Fibroblast of skin of back (primary cell): ENCODE data around the gene BPIFB1.

Source experiments
- DNase-seq: peaks from one replicate; pipeline ENCODE4 v3.0.0-alpha.2; 2013

BPIFB1 gene

DNA sequence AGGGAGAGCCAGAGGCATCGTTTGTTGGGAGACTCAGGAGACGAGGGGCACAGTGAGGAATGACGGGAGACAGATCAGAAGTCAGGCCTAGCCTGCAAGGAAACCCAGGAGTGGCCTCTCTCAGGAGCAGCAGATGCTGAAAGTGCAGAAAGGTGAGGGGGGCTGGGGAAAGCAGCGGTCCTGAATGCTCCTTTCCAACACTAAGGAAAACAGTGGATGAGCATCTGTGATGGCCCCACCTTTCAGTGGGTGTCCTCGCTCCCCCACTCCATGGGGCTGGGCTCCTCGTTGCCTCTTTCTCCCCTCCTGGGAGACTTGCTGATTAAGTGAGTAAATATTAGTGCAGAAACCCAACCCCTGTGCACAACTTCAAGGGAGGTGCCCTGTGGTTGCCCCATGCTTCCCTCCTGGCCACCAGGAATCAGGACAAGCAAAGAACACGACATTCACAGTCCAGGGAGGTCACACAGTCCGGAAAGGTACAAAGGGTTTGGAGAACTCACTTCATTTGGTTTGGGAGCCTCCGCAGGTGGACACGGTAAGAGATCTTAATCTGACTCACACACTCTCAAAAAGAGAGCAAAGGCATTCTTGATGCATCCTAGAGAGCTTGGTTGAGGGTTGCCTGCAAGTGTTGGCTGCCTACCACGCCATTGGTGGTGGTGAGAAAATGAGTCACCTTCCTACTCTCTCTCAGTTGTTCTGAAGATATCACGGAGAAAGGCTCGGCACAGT lies 9.7 kb upstream of the BPIFB1 start:
- no peak for DNase-seq

DNA sequence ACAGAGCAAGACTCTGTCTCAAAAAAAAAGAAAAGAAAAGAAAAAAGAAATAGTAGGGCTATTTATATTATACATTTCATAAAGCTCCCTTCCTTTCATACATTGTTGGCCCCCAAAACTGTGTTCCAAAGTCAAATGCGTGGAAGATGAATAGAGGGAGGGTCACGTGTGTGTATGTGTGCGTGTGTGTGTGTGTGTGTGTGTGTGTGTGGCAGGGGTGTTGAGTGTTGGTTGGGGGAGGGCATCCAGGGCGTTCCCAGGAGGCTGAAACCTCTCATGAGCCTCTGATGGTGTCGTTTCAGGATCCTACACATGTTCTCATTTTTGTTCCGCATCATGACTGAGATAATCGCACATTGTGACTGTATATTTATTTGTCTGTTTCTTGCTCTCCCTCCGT lies 7.8 kb upstream of the BPIFB1 start:
- no peak for DNase-seq

DNA sequence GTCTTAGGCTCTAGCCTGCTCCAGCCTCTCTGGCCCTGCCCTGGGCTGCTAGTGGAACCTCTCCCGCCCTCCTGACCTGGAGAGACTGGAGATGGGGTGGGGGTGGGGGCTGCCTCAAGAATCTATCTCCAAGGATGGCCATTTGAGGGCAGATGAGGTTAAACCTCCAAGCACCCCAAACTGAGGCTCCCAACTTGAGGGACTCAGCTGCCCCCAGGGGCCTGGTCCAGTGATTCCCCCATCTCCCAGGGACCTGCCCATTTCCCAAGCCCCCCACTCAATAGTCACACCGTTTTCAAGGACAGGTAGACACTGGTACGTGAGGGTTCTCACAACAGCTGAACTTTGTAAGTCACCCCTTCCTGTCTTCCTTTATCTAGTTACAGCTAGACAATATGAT lies 7.1 kb upstream of the BPIFB1 start:
- no peak for DNase-seq

DNA sequence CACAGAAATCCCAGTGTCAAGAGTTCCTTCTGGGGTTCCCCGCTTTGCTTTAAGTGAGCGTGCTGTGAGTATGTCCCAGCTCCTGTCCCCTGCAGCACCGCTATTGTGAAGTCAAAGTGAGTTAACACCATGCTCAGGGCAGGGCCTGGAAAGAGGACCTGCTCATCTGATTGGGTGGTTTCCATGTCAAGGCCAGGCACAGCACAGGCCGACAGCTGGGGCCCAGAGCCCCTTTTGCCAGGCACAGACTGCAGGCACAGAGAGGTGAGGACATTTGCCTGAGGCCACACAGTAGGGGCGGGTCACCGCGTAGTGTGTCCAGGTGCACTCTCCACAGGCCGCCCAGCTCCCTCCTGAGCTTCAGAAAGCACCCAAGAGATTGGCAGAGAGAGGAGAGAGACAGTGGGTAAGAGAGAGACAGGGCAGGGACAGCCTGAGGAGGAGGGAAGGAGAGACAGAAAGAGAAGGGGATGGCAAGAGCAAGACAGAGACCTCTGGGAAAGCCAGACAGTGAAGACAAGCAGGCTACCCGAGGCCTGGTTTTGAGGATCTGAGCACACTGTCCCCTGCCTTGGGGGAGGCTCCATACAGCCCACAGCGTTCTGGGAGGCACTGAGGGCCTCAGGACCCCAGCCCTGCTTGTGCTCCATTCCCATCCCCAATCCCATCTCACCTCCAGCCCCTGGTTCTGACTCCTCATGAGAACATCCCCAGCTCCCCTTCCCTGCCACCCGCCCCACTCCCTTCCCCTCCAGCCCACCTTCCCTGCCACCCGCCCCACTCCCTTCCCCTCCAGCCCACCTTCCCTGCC lies 6.5 kb upstream of the BPIFB1 start:
- DNase-seq: no peak

DNA sequence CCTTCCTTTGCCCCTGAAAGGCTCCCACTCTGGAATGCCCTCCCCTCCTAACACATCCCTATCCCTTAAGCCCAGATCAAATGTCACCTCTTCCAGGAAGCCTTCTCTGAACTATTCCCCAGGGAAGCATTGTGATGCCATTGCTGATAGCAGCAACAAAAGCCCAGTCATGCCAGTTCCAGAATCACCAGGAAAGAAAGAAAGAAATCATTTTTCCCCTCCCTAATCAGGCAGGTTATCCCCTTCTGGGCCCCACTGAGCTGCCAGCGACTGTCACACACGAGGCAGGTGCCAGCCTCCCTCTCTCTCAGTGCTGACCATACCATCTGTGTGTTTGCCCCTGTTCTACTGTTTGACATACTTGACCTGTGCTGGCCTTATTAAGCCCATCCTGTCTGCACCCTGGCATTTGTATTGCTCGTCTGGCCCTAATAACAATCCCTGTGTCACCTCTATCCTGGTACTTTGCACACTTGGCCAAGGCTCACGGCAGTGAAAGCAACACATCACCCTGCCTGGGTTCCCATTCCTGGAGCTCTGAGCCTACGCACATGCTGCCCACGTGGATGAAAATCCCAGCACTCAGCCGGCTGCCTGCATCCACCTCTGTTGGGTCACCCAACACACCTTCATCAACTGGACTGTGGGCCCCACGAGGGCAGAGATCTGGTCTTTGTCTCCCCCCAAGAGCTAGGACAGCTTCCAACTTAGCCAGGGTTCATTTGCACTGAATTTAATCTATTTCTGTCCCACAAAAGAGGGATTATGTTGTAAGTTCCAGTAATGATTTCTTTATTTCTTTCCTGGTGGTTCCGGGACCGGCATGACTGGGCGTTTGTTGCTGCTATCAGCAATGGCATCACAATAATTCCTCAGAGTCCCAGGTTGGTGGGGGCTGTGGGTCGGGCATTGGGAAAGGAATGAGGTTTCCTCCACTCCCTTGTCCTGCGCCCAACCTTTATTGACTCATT lies 5.3 kb upstream of the BPIFB1 start:
- DNase-seq: no peak

DNA sequence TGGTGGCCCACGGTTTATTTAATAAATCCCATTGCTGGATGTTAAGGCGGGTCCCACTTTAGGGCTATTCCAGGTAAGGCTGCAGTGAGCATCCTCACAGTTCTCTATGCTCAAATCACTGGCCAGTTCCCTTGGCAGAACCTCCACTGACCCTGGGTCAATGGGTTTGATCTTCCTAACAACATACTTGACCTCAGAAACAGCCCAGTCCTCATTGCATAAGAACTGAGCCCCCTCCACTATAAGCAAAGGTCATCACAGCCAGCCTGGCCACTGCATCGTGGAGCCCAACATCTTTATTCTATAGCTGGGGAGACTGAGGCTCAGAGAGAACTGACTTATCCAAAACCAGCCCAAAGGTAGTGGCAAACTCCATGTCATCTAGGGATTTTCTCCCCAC lies 4.3 kb upstream of the BPIFB1 start:
- DNase-seq: no peak

DNA sequence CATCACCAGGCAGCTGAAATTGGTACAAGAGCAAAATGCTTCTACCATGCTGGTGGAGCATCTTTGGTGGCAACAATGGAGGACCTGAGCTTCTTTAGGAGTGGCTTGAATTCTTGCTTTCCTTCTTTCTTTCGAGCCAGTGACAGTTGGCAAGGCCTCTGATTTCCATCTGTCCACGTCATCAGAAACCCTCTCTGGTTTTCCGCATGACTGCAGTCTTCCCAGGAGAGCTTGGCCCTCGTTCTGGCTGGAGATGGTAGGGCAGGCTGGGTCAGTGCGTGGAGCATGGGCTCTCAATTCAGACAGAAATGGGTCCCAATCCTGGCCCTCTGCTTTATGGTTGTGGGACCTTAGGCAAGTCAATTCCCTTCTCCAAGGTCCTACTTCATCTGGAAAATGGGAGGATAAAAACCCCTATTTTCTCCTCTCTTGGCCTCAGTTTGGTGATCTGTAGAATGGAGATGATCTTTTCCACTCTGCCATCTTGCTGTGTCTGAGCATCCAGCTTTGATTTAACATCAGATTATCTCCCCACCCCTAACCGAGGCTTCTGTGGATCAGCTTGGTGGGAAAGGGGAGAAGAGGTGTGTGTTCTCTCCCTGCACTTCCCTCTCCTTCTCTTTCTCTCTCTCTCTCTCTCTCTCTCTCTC lies 3.6 kb upstream of the BPIFB1 start:
- DNase-seq: no peak

DNA sequence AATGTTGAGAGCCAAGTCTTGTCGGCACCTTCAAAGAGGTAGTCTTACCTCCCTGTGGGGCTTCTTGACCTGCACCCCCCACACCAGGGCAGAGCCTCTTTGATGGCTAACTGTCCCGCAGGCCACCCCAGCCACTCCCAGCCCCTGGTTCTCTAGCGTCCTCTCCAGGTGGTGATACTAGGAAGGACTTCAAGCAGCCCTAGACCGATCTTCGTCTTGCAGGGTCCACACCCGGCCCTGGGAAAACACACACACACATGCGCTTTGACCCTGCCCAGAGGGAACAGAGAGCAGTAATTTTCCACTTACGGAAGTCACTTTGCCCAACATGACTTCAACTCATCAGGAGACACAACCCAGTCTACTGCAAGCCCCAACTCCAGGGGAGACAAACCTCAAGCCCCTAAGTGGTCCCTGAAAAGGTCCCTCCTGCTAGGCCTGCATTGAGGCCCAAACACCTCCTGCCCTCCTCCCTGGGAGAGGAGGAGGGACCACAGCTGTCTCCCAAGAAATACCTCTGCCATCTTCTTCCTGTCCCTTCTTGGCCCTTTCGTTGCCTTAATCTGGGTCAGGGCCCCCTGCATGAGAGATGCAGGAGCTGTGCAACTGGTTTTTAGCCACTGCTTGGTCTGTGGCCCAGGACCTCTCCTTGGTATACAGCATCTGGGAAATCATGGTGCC lies 2.9 kb upstream of the BPIFB1 start:
- DNase-seq: no peak

DNA sequence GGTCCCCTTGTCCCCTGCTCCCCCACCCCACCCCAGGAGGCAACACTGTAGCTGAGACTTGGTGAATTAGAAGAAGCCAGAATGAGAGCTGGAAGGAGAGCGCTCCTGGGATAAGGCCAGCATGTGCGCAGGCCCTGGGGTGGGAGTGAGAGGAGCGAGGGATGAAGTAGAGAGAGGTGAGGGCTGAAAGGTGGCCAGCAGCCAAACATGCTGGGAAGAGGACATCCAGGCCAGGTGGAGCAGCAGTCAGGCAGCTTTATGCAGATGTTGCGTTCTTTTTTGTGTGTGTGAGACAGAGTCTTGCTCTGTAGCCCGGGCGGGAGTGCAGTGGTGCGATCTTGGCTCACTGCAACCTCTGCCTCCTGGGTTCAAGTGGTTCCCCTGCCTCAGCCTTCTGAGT lies 2.2 kb upstream of the BPIFB1 start:
- no peak for DNase-seq

DNA sequence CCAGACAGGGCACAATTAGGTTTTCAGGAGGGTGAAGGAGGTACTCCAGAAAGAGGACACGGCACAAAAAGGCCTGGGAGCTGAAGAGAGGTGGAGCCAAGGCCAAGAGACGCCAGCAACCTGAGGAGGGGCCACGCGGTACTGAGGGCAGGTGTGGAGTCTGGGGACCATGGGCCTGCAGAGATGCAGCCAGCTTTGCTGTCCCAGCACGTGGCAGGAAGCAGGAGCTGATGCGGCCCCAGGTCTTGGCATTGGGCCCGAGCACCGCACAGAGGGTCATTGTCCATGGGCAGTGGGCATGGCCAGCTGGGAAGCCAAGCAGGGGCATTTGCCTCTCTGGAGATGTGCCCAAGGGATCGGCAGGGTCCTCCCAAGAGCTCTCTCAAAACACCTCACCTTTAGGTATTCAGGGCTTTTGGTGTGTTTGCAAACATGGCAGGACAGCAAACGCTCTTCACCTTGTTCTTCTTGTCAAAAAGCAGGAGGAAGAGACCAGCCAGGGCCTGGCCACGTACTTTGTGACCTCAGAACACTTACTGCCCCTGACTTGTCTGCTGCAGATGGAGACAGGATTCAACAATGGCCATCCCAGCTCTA lies 1.4 kb upstream of the BPIFB1 start:
- no peak for DNase-seq

DNA sequence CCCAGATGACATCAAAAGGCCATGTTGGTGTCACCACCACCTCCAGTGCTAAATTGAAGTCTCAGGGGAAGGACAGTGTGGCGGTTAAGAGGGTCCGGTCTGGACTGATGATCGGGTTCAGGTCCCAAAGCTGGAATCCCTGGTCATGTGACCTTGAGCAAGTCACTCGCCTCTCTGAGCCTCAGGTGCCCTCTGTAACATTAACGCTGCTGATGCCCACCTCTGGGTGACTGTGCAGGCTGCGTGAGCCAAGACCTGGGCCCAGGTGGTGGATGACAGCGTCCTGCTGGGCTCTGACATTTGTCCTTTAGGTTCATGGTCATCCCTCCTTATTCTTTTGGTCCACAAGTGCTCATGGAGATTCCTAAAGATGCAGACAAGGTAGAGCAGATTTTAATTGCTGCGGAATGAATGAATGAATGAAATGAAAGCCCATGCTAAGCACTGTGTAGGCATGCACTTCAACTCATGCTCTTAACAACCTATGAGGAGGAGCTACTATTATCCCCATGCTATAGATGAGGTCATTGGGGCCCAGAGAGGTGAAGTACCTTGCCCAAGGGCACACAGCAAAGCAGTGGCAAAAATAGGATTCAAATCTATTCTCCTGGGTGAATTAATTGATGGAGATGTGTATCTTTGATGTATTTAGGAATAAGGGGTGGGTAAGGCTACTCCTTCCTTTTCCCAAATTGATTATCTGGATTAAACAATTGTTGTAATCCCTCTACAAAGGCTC lies 649 bp upstream of the BPIFB1 start:
- DNase-seq: no peak

DNA sequence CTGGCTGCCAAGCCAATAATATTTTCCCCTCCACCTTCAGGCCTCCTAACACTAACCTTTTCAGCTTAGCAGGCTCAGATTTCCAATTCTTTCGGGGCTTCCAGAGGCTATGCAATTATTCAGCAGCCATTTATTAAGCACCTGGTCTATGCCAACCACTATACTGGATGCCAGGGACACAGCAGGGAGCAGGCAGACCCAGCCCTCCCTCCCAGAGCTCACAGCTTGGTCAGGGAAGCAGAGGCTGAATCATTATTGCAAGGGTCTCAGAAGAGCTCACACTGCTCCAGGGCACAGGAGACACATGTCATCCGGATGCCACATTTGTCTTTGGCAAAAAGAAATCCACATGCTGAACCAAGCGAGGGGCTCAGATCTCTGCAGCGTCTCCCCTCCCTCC lies 1.3 kb downstream of the BPIFB1 start:
- no peak for DNase-seq

DNA sequence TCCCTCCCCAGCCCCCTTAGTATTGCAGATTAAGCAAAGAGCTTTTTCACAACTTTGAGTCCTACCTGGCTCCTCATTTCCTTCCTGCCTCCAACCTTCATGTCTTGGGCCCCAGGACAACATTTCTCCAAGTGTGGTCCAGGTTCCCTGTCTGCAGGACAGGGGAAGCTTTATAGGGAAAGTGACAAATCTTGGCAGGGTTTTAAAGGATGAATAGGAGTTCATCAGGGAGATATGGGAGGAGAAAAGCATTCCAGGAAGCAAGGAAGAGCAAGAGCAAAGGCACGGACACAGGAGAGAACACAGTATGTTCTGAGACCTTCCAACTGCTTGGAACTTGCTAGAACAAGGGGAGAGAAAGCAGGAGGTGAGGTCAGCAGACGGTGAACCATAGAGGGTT lies 1.9 kb downstream of the BPIFB1 start:
- no peak for DNase-seq

DNA sequence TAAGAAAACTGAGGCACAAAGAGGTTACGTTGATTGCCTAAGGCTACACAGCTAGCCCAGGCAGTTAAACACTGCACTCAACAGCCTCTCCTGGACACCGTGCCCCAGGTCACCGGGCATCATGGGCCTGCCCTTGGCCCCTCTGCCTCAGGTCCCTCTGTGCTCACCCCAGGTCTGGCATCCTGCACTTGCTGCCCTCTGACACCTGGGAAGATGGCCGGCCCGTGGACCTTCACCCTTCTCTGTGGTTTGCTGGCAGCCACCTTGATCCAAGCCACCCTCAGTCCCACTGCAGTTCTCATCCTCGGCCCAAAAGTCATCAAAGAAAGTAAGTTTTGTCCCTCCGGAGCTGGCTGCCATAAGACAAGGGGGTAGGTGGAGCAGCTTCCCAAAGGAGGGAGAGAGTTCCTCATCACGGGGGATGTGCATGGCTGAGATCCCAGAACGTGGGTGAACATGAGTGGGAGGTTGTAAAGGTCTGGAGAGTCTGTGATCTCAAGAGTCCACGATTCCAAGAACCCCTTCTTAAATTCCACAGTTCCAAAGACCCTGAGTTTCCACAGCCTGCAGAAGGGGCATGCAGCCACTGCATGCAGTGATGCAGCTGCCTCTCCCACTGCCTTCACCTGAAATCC lies 3.0 kb downstream of the BPIFB1 start:
- no peak for DNase-seq

DNA sequence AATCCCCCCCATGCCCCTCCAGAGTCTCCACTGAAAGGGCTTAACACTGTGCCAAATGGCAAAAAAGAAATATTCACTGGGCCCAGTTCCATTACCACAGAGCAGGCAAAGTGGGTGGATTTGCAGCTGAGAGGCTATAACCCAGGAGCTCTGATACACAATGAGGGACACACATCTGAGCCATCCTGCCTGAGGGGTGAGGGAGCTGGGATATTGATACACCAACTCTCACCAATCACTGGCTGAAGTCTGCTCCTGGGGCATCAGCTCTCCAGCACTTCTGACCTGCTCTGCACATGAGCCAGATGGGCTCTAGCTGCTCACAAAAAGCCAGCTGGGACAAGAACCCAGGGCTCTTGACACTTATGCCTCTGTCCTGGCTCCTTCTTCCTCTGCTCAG lies 4.9 kb downstream of the BPIFB1 start:
- no peak for DNase-seq

DNA sequence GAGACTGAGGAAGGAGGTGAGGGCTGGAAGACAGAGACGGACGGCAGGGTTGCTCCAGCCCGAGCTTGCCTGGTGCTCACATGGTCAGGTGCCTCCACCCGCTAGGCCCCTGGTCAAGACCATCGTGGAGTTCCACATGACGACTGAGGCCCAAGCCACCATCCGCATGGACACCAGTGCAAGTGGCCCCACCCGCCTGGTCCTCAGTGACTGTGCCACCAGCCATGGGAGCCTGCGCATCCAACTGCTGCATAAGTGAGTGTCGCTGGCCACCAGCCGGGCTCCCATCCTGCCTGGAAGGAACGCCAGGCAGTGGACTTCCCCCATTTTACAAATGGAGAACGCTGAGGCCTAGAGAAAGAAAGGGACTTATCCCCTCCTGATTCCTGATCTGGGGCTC lies 7.8 kb downstream of the BPIFB1 start:
- DNase-seq: no peak

DNA sequence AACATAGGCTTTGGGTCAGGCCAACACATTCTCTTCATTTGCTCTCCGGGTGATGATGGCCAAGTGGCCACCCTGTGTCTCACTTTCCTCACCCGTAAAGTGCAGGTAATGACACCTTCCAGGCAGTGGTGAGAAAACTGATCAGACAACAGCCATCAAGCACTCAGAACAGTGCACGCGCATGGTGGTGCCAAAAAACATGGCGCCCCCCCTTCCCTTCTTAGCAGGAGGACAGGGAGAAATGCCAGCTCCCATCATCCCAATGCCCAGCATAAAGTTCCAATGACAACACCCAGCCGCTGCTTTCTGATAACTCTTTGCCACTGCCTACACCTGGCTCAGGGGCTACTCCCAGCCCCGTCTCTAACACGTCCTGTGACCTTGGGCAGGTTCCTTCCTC lies 8.4 kb downstream of the BPIFB1 start:
- DNase-seq: no peak

DNA sequence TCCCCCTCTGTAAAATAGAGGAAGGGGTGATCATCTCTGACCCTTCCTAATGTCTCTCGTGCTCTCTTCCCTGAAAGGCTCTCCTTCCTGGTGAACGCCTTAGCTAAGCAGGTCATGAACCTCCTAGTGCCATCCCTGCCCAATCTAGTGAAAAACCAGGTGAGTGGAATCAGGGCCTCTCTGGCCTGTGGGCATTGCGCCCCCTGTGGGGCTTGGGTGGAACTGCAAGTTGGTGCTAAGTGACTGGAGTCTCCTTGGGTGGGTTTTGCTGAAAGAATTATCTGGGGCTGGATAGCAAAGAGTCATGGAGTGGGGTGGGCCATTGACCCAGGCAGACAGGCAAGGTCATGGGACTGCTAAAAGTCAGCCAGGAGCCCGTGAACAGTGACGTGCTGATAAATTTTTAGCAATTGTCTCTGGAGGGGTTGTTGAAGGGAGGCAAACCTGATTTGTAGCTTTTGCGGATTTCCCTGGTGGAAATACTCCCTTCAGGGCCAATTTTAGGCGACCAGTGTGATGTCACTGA lies 8.9 kb downstream of the BPIFB1 start:
- peak; percentile 10 for DNase-seq

DNA sequence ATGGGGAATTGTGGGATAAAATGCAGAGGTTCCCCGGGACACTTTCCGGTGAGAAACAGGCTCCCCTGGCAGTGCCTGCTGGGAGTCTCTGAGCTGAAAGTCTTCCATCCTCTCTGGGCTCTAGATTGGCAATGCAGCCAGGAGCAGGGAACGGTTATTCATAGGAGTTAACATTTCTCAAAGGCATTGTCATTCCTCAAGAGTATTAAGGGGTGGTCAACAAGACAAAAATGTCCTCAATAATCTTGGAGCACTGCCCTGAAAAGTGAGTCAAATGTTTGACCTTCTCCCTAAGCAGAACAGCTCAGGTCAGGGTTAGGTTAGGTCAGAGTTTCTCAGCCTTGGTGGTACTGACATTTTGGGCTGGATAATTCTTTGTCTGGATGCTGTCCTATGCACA lies 13.2 kb downstream of the BPIFB1 start:
- peak; percentile 44 for DNase-seq

DNA sequence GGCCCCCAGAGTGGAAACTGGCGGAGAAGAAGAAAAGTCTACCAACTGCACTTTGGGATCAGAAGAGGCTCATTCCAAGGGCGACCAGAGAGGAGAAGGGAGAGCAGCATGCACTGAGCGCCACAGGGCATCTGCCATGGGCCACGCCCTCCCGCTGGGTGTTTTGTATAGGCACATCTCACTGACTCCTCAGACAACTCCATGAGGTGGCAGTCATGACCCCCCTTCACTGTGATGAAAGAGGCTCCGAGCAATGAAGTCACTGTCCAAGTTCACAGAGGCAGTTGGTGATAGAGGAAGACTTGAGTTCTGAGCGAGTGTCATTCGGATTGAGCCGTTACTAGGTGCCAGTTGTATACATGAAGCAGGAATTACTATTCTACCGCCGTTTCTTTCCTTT lies 15.4 kb downstream of the BPIFB1 start:
- no peak for DNase-seq
